HG03045 (cell line): Measurements from ENCODE around the gene CLEC4F.

Experiments used
- ATAC-seq: cut with Tn5 transposase; IDR thresholded peaks from one replicate; pipeline ENCODE4 v1.9.1; 2021; ENCODE audit warnings: mild to moderate bottlenecking, moderate library complexity; ENCODE audit not compliant: unreplicated experiment

CLEC4F gene

DNA sequence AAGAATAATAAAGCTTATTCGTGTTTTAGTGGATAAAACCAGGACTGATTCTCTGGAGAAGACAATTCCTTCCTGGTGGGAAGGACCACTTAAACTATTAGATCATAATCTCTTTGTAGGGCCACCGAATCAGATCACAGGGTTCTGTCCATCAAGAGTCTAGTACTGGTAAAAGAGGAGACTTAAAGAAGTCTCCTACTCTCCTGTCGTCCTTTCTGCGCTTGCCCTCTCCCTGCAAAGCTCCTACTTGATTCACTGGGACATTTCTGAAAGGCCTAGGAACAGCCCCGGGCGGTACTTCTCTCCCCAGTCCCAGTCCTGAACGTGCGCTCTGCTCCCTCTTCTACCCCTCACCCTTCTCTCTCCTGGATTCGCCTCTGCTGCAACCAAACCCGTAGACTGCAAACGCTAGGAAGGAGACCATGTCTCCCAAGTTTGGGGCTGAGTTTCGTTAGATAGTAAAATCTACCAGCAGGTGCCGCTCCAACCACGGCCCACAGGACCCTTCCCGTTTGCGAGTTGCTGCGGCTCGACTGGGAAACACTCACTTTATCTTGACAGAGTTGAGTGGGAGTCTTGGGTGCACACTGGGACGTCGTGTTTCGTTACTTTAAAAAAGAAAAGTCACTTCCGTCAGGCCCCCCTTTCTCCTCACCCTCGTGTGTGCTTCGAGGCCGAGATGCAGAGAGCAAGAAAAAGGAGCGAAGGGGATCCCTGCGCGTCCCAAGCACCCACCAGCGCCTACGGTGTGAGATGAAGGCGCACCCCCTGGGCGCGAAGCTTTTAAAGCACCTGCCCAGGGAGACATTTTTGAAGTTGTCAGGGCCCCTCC lies 30.9 kb downstream of the CLEC4F start:
- no peak for ATAC-seq

DNA sequence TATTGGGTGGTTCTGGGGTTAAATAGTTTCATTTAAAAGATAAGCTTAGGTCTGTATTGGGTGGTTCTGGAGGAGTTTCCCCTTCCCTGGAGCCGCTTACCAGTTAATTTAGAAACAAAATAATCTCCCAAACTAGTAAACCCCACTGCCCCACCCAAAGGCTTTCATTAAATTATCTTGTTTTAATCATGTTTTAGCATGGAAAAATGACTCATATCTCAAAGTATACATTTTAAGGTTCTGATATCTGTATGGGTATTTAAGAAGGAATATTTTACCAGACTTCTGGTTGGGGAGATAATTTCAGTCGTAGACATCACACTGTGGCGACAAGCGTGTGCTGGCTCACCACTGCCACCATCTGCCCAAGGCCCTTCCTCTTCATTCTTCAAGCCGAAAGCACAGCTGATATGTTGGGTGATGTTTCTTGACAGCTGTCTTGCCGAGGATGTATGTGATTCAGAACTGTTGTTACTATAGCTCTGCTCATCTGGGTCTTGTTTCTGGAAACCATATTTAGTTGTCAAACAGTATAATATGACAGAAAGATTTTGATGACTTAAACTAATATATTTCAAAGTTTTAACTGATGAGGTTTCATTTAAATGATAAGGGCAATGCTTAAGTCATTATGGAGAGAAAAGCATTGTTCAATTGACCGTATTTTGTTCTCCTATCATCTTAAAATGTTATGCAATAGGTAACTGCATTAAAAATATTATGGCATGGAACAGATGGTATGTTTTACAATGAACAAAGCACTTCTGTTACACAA lies 35.1 kb downstream of the CLEC4F start:
- ATAC-seq = no peak

DNA sequence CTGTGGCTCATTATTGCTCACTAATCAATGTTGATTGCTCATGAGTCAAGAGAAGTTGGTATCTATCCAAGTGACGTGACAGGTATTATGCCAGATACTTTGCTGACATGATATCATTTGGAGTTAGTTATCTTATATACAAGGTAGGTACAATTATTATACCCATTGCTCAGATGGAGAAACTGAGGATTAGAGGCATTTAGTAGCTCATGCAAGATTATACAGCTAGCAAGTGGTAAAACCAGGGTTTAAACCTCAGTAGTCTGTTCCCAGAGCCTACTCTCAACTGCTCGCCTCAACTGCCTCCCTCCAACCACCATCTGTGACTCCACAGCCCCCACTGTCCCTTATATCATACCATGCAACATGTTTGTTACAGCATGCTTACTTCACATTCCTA lies 36.1 kb downstream of the CLEC4F start:
- ATAC-seq = no peak

DNA sequence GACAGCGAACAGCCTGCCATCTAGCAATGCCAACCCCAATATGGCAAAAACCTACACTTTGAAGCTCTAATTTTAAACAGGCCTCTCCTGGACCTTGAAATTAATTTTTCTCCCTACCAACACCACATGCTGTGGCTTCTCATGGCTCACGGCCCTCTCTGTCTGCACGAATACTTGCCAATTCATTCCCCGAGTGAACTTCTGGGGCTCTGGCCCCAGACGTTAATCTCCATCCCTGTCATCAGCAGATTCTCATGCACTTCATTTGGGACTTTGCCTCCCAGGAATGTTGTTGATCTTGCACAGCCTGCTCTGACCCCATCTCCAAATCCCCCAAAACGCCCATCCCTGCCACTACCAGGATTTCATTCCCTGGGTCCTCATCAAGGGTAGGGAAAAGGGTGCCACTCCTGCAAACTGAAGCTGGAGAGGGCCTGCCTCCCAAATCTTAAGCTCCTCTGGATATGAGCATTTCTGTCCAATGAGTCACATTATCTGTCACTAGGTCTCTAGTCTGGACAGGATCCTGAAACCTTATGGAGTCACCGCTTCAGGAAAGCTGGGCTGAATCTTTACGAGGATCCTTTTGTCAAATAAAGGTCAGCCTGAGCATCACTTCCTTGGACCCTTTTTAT lies 40.4 kb downstream of the CLEC4F start:
- ATAC-seq = no peak

DNA sequence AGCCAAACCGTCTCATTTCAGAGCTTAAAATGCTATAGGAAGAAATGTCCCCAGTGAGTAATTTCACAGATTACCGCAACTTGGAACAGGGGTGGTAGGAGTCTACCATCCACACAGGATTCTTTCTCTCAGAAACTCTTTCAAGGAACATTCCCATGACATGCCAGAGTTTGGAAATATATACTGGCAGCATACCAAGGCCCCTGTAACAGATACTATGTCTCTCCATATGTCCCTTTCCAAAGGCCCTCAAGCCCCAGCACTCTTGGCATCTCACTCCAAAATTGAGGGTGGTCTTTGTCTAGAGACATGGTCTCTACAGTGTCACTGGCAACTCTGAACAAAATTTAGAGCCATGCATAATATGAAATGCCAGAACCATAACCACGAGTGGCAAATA lies 40.9 kb downstream of the CLEC4F start:
- ATAC-seq = no peak

DNA sequence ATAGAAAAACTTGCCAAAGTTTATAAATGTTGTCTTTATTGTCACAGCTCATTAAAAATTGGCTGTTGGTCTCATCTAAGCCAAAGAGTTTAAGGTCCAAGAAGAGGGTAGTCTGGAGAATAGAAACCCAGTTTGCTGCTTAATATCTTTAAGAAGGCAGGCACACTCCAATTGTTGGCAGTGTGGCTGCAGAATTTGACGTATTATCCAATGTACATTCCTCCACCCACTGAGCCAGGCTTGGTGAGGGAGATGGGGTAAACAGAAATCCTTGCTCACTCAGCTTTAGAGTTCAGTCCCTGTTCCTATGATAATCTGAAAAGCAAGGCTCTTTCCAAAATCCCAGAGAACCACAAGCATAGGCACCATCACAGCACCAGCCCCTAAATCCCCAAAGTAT lies 41.7 kb downstream of the CLEC4F start:
- no peak for ATAC-seq

DNA sequence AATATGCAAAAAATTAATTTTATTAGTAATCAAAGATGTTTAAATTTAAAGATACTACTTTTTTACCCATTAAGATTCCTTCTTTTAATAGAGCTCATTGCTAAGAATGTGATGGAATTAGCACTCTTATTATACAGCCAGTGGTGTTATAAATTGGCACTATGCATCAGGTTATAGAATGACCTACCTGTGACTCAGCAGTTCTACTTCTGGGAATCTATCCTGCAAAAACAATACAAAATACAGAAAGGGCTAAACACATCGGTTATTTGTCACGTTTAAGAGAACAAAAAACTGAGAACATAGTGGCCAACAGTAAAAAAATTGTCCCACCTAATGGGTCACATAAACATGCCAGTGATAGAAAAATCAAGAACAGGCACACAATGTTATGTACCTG lies 42.9 kb downstream of the CLEC4F start:
- no peak for ATAC-seq

DNA sequence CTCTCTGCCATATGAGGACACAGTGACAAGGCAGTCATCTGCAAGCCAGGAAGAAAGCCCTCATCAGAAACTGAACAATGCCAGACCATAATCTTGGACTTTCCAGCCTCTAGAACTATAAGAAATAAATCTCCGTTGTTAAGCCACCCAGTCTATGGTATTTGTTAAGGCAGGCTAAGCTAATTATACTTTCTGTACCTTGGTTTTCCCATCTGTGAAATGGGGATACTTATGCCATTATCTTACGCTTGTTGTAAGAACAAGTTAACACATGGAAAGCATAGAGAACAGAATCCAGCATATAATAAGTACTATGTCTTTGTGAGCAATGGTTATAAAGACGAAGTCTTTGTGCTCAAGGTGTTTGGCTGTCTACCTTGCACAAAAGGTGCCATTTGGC lies 44.1 kb downstream of the CLEC4F start:
- no peak for ATAC-seq

DNA sequence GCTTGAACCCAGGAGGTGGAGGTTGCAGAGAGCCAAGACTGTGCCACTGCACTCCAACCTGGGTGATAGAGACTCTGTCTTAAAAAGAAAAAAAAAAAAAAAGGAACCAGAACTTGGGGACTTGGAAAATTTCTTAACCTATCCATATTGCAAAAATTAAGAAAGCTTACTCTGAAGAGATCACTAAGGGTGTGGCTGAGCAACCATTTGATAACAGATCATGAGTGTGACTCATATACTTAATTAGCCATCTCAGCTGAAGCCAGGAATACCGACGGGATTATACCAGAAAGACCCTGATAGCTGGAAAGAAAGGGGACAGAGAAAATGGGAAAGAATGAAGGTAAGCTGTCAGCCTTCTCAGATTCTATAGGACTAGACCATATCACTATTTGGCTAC lies 45.3 kb downstream of the CLEC4F start:
- ATAC-seq = no peak

DNA sequence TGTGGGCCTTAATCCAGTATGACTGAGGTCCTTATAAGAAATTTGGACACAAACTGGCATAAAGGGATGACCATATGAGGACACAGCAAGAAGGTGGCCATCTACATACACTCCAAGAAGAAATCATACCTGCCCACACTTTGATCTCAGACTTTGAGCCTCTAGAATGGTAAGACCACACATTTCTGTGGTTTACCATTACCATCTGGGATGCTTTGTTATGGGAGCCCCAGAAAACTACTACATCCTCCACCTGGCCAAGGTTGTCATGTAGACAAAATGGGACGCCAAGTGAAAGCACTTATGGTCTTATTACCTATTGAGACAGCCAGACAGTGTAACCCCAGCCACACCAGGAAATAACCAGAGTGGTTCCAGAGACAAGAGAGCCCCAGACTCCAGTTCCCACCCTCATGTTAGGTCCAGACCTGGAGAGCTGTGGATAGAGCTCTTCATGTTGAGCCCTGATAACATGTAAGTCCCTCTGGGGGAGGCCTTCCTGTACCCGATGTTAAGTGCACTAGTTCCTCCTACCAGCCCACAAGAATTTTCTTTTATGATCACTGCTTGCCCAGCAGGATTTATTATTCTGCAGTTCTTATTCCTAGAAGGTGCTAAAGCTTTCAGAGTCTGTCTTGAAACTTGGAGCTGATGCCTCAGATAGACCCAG lies 47.8 kb downstream of the CLEC4F start:
- no peak for ATAC-seq

DNA sequence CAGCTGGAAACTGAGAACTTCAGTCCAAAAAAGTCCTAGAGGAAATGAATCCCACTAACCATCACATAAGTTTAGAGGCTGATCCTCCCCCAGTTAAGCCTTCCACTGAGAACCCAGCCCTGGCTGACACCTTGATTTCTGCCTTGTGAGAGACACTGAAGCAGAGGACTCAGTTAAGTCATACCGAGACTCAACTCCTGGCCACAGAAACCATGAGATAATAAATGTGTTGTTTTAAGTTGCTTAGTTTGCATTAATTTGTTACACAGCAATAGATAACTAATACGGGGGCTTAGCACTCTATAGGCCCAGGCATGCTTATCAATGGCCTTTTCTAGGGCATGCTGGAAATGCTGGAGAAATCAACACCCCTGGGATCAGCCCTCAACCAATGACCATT lies 49.0 kb downstream of the CLEC4F start:
- peak; percentile 59 for ATAC-seq

DNA sequence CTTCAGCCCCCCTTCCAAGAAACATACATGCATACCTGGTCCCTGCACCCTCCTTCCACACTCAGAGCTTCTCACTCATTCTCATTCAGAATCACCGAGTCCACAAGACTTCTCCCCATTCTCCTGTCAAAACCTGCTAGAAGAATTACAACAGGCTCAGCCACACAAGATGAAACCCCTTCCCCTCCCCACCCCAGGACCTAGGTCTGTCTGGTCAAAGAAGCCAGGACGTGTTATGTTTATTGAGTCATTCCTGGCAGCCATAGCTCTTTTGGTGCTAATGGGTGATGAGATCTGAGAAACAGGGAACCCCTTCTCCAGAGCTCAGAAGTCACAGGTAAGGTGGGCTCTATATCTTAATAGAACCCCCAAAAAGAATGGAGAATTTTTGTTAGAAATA lies 50.9 kb downstream of the CLEC4F start:
- no peak for ATAC-seq

DNA sequence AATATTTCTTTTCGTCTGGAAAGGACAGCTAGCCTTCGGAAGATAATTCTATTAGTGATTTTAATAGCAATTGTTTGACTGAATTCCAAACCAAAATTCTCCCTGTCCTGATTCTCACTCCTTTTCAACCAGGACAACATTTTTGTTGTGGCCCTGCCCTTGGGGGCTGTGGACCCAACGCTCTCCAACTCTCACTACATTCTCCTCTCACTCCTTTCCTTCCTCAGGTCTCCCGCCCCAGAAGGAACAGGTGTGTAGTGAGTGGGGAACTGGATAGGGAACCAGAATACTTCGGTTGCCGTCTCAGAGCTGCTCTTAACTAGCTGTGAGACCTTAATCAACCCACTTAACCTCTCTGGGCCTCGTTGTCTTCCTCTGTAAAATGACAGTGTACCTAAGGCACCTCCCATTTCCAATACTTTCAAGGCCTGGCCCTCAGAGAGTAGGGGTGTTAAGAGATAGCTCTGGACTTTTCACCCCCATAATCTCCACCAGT lies 51.8 kb downstream of the CLEC4F start:
- no peak for ATAC-seq

DNA sequence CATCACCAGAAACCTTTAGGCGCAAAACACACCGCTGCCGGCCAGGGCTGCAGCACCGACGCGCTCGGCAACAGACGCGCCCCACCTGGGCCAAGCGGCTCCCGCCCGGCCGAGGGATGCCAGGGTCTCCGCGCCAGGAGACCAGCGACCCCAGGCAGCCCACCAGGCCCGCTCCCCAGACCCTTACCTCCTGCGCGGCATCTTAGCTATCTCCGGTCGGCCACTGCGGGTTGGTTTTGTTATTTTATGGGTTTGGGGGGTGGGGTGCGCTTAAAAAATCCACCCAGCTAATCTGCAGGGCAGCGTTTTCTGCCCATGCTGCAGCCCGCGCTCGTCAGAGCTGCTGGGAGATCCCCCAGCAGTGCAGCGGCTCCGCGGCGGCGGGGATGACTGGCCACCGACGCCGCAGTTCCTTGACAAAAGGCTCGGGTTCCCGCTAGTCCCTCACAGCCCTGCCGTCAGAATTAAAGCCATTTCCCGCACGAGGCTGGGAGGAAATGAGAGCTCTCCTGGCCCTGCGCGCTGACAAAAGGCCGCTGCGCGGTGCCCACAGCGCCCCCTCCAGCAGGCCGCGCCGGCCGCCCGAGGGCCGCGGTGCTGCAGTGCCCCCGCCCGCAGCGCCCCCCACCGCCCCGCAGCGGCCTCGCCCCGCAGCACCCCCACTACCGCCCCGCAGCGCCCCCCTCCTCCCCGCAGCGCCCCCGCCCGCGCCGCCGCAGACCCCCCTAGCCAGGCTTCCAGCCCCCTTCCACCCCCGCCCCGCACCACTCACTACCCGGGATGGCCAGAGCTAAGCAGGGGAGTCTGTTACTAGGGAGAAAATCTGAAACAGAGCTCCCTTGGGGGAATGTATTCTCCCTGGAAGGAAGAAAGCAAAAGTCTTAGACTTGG lies 52.5 kb downstream of the CLEC4F start, which contains the start of gene ADD2:
Gene ADD2, minus strand, starts transcription at position 502 of the 891 bp plus-strand sequence. CDS start 61,792 bp downstream, outside the sequence.
- ATAC-seq = no peak

DNA sequence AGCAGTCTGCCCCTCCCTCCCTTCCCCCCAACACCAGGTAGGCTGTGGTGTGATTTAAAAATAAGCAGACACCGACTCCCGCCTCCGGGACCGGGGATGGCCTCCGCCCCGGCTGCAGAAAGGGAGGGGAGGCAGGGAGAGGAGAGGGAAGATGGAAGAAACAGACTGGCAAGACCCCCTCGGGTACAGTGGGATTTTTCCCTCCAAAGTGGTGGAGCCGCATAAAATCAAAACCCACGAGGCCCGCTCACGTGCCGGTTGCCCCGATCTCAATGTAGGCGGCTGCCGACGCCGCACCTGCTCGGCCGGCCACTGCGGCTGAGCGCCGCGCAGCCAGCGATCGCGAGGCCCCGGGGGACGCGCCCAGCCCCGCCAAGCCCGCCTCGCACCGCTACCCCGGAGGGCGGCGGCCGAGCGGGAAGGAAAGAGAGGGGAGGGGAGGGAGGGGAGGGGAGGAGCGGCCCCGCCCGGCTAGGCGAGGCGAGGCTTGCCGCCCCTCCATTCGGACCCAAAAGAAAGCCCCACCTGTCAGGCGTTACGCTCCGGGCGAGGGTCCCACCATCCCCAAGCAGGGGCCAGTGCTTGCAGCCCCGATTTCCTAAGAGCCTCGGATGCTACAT lies 53.2 kb downstream of the CLEC4F start:
- ATAC-seq = no peak

DNA sequence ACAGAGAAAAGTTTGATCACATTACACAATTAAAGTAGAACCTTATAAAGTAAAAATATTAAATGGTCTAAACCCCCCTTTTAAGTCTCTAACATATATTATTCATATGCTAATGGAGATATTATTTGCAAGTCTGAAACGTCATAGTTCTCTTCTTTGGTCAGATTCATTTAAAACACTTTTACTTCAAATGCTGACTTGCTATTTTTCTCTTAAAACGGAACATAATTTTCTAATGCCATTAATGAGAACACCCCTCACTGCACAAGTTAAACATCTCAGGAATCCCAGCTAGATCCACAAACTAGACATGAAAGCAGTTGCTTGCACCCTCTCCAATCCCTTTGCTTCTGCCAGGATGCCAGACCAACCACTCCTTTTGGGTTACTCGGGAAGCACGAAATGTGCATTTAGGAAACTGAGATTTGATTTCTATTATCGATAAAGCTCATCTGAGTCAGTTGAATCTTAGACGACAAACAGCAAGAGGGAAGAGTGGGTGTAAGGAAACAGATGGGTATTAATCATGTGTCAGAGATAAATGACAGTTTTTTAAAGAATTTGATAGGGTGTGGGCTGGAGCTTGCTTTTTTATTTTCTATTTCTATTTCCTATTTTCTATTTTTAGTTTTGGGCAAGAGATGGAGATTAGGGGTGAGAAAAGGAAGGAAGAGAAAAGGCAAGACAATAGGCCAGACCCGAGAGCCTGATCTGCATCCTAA lies 53.9 kb downstream of the CLEC4F start:
- ATAC-seq = no peak

DNA sequence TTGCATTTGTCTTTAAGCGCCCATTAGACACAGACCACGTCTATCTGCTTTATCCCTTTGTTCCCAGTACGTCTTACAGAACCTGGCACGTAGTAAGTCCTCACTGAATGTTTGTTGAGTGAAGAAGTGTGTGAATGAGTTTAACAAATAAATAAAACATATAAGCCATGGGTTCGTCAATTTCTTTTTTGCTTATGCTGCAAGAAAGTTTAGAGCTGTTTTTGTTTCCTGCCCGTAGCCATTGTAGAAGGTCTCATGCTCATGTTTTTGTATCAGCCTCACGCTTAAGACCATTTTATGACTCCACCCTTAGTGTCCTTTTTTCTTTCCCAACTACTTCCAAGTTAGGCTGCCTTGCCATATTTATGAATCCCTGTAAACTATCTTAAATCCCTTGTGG lies 54.9 kb downstream of the CLEC4F start:
- no peak for ATAC-seq

DNA sequence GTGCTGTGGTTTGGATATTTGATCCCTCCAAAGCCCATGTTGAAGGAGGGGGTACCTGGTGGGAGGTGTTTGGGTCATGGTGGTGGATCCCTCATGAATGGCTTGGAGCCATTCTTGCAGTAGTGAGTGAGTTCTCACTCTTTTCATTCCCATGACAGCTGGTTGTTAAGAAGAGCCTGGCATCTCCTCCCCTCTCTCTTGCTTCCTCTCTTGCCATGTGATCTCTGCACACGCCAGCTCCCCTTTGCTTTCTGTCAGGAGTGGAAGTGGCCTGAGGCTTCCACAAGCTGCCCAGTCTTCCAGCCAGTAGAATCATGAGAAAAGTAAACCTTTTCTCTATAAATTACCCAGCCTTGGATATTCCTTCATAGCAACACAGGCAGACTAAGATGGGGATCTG lies 61.0 kb downstream of the CLEC4F start:
- ATAC-seq = no peak
